RPMI7951 (cell line): ENCODE data around the gene RHEX. TPM values are rescaled to one million over a fixed set of nuclear protein-coding genes. Genes with fewer than 3 reads are reported as not detected.

Experiments used
- DNase-seq: peaks from one replicate; pipeline ENCODE4 v3.0.0-alpha.2; 2012; ENCODE audit warnings: low read depth
- total RNA-seq: library from RNA; depleted of rRNA; stranded (reverse); fragments of >200 nt; shearing (Covaris generic); gene quantifications from 2 replicates; pipeline ENCODE4 v1.2.3, GENCODE V29; 2014

The RHEX gene
- total RNA-seq, 1 experiment from 2014 or later = not detected

DNA sequence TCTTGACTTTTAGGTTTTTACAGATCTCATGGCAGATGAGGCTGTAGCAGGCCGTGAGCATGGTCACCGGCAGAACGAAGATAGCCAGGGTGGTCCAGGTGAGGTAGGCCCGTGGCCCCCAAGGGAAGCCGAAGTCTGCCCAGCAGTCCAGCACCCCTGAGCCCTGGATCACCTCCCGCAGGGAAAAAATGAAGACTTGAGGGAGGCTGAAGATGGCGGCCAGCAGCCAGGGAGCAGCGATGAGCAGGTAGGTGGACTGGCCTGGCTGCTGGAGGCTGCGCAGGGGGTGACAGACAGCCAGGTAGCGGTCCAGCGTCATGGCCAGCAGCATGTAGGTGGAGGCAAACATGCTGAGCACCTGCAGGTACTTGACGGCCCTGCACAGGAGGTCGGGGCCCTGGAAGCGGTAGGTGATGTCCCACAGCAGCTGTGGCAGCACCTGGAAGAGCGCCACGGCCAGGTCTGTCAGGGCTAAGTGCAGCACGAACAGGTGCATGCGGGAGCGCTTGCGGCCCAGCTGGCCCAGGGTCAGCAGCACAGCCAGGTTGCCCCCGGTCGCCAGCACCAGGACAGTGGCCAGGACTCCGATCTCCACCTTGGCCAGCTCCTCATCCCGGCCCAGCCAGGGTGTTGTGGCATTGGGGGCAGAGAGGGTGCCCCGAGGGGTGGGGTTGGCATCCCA is 63.4 kb downstream of the RHEX start:
- no peak for DNase-seq

DNA sequence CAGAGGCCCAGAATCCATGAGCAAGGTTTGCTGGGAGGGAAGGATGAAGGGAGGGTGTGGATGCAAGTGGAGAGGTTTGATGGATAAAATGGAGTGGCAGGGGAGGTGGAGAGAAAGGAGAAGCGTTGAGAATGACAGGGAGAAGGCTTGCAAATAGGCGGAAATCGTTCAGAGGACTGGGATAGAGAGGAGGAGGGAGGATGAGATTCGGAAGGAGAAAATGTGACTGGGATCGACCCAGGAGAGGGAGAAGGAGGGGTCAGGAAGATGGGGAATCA is 63.8 kb downstream of the RHEX start:
- no peak for DNase-seq

DNA sequence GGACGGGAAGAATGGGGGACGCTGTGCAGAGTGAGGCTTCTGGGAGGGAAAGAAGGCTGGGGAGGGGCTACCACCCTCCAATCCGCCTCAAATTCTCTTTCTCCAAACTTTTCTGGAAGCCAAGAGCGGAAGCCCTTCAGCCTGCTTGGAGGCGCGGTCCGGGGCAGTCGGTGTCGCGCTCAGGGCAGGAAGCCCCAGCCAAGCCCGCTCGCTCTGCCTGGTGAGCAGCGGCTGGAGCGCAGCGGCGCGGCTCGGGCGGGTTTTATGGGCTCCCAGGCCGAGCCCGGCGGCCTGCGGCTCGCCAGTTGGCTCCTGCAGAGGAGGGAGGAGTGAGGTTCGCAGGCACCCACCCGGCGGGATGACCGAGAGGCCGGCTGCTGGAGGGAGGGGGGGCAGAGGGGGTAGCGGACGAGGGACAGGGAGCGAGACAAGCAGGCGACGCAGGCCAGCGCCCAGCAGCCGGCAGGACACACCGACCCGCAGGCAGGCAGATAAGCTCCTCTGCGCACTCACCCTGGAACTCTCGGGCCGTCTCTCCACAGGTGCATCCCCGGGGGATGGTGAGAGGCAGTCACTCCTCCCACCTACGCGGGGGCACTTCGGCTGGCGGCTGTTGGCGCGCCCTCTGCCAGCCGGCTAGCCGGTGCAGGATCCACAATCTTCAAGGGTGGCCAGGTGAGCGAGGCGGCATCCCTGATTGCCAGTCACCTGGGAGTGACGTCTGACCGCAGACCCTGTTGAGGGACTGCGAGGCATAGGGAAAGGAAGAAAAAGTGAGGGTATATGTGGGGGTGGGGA is 64.4 kb downstream of the RHEX start, which contains the start of gene AVPR1B:
Gene AVPR1B, minus strand, starts transcription at position 238 of the 798 bp plus-strand sequence. CDS start 498 bp downstream, outside the sequence.
- peak; percentile 24 for DNase-seq

DNA sequence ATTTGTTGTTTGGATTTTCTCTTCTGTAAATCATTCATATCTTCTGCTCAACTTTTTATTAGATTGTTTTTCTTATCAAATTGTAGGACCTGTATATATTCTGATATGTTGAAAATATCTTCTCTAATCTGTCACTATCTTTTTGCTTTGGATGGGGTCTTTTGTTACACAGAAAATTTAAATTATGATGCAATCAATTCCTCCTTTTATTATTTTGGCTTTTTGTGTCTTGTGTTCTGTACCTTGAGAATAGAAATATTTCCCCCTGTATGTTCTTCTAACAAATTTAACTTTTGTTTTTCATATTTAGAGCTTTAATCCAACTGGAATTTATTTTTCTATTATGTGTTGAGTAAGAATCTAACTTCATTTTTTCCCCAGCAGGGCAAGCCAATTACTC is 67.4 kb downstream of the RHEX start:
- DNase-seq = no peak

DNA sequence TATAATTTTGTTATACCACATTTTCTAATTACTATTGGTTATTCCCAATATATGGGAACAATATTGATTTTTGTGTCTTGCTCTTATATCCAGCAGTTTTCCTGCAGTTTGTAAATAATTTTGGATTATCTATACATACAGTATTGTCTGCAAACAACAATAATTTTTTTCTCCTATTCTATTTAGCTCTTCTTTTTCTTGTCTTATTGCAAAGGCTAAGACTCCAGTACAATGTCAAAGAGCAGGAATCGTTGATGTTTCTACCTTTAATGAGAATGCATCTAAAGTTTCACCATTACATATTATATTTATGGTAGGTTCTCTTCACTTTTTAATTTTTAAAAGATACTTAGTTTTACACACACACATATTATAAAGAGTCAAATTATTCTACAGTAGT is 68.3 kb downstream of the RHEX start:
- DNase-seq = no peak

DNA sequence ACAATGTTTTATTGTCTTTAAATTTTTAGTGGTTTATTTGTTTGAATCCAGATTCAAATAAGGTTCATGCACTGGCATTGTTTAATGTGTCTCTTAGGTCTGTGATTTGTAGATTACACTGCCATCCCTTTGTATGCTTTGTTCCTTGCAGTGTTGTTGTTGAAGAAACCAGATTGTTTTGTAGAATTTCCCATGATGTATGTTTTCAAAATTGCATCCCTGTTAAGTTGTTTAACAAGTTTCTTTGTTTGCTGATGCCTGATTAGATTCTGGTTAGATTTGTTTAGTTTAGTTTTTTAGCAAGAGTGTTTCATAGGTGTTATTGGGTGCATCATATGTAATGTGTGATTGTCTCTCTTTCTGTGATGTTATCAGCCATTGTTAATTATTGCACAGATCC is 69.7 kb downstream of the RHEX start:
- DNase-seq = no peak

DNA sequence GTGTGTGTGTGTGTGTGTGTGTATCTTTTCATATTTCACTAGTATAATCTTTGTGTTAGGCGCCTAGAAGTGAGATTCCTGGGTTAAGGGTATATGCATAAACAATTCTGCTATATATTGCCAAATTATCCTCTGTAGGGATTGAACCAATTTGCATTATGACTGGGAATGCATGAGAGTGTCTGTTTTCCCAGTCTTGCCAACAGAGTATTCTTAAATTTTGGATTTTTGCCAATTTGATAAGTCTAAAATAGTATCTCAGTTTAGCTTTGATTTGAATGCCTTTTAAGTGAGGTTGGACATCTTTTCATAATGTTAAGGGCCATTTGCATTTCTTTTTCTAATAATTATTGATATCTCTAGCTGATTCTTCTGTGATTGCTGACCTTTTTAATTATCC is 72.4 kb downstream of the RHEX start:
- DNase-seq = no peak

DNA sequence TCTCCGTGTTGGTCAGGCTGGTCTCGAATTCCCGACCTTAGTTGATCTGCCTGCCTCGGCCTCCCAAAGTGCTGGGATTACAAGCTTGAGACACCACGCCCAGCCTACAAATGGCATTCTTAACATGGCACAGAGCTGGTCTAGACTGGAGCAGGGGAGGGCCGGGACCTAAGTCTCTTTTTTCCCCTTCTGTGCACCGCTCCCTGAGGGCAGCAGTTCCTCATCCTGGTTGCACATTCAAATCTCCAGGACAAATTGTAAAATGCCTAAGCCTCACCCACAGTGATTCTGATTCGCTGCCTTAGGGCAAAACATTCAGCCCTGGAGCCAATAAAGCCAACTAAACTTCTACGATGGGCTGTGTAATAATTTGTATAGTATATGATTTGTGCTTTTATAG is 74.4 kb downstream of the RHEX start:
- no peak for DNase-seq

DNA sequence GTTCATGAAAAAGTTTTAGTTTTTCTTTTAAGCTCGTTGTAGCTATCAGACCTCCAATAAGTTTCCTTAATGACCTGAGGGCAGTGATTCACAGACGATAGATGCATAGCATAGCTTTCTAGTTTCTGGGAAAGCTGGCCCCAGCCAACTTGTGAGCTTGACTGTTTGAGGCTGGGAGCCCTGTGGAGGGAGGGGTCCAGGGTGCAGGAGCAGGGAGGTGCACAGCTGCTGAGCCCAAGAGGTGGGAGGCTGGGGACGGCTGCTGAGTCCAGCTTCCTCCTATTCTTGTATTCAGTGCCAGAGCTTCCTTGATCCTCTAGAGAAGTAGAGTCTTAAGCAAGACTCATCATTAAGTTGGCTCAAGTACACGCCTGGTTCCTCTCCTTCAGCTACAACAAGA is 75.2 kb downstream of the RHEX start:
- DNase-seq = peak; percentile 75

DNA sequence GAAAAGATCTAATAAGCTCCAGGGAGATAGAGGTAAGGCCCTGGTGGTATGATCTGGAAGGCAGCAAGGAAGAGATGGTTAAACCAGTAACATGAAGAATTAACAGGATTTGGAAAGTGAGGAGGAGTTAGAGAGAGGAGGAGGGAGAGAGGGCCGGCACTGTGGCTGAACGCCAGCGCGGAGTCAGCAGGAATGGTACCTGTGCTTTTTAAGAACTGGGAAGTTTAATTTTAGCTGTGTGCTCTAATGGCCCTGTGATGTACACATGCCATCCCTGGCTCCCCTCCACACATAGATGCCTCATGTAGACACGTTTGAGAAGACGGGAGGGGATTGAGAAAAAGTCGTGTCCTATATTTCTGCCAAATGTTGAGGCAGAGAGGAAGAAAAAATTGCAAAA is 78.1 kb downstream of the RHEX start:
- no peak for DNase-seq

DNA sequence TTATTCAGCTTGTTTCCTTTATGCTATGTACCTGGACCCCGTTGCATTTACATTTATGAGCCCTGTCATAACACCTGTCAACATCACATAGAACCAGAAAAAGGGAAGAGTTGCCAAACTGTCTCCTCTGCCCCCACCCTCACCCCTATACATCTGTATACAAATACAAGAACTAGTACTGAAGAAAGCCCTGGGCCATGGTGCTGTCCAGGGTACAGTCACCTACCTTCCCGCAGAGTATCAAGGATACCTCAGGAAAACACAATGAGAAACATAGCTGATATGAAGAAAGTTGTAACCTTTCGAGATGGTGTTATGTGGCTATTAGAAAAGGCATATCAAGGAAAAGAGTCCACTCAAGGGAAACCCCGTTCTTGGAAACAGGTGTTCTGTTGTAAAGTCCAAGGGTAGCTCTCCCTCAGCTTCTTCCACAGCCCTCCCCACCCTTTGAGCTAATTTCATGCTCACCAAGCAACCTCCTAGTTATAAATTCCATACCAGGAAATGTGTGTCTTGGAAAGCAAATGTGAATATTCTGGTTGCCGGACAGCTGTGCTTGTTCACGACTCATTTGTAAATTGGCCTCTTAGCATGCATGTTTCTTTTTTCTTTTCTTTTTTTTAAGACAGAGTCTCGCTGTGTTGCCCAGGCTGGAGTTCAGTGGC is 80.9 kb downstream of the RHEX start:
- no peak for DNase-seq

DNA sequence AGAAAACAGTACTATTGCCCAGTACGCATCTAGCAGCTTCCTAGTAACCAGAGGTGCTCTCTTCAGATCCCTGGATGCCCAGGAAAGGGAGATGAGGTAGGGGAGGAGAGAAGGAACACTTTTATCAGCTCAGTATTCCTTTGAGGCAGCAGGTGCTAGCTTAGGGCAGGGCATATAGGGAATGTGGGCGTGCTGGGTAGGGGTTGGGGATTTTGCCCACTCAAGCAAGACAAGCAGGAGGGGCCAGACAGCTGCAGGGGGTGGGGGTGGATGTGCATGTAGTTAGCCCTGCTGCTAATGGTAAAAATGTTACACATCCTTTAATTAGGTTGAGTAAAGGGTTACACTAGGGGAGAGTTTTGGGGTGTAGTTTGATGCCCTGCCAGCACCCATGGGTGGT is 82.3 kb downstream of the RHEX start:
- DNase-seq = no peak

DNA sequence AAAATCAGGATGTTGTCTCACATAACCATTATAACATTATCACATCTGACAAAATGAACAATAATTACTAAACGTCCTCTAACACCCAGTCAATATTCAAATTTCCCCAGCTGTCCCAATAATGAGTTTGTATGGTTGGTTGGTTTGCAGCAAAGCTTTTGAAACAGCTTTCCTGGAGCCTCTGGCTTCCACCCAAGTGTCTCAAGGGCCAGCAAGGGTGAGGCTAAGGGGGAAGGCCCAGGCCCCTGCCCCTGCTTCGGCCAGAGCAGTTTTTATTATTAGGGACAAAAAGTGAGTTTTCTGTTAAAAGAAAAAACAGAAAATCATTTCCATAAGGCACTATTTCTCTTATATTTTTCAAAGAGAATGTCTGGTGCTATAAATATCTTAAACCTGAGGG is 83.3 kb downstream of the RHEX start:
- no peak for DNase-seq

DNA sequence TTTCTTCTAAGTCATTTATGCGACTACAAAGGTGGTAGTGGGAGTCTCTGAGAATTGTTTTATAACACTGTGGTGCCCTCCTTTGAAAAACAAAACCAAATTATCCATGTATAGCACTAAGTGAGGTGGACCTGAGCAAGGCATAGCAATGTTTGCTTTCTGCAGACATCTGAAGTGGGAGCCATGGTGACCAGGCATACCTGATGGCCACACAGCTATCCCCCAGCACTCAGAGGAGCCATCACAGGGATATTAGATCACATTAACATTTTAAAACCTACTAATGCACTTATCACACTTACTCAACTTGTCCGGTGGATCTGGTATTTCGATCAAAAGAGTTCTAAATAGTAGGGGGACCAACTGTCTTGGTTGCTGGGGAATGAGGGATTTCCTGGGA is 89.0 kb downstream of the RHEX start:
- DNase-seq = no peak

DNA sequence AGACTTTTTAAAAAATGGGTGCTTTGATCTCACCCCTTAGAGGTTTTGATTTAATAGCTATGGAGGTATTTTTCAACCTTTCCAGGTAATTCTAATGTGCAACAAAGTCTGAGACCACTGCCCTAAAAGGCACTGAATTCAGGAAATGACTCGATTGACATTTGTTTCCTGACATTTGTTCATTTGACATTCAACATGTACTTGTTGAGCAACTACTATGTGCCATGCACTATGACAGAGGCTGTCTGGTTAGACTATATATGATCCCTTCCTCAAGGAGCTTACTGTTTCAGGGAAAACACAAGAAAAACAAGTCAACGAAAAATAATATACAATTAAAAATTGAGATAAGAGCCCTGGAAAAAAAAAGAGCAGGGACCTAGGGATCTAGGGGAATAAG is 89.8 kb downstream of the RHEX start:
- DNase-seq = no peak

DNA sequence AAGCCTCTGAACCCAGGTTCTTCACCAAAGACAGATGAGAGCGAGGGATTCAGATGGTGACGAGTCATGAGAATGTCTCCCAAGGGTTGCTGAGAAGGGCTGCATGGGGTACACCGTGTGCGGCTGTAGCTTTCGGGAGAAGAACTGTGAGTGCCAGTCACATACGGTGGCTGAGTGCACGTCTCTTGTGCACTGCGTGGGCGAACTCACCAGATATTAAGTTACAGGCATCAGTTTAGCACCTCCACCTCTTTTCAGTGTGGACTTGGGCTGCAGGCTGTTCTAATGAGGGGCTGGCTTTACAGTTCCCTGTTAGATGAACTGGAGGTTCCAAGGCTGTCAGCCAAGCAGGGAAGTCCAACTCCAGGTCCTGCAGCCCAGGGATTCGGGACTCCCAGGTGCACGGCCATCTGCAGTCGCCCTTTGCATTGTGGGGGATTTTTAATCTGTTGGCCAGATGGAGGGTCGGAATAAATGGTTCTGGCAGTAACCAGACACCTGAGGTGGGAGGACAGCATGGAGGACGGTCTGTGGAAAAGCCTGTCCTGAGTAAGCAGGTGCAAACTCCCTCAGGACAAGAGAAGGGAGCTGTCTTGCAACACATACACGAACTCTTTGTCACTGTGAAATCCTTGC is 90.7 kb downstream of the RHEX start:
- no peak for DNase-seq

DNA sequence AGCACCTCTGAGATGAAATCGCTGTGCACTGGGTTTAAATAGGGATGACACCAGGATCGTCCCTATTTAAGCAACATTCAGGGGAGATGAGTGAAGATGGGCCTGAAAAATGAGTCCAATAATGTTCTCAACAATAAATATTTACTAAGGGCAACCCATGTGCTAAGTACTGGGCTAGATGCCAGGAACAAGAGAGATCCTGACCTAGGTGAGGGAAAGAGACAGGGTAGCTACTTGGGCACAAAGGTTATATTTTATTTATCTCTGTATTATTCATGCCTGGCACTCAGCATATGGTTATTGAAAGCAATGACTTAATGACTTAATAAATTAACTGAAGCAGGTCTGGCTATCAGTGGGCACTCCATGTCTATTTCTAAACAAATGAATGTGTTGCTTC is 91.6 kb downstream of the RHEX start:
- no peak for DNase-seq

DNA sequence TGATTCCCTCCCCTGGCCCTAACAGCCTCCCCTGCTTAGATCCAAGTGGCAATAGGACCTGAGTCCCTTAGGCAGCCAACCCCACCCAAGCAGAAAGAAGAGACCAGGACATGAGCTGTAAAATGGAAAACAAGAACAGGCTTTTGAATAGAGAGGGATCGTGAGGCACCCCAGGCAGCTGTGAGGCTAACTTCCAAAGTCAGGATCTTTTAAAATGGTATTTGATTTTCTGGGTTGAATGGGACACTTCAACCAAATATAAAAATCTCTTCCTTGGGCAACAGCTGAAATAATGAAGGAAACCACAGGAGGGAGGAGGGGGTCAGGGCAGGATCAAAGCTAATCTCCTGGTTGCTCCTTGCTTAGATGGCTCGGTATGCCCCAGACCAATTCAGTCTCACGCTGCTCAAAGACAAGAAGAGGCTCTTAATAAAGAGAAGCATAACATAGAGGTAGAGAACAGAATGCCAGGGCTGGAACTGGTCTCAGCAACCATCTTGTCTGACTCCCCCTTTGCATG is 92.9 kb downstream of the RHEX start:
- no peak for DNase-seq
